Colonic mucosa (tissue), 4 donors: Measurements from ENCODE around the gene PCED1B. TPM values are rescaled to one million over a fixed set of nuclear protein-coding genes. Genes with fewer than 3 reads are reported as not detected.
"Not testable (repeated sequence)": the region's sequence is repeated elsewhere in the genome, so short reads cannot be mapped to it uniquely, and the experiment has no call there.

Experiments
- DNase-seq: peaks from one replicate; pipeline ENCODE4 v3.0.0-alpha.2; 2020
- H3K27ac ChIP-seq: fragments of 200-600 bp; one replicate; pipeline ENCODE4 v1.8.0; 2021
- H3K27me3 ChIP-seq: fragments of 200-600 bp; one replicate; pipeline ENCODE4 v1.8.0; 2021
- H3K36me3 ChIP-seq: fragments of 200-600 bp; one replicate; pipeline ENCODE4 v1.8.0; 2021
- H3K4me1 ChIP-seq: fragments of 200-600 bp; one replicate; pipeline ENCODE4 v1.8.0; 2021; ENCODE audit warnings: mild to moderate bottlenecking
- H3K4me3 ChIP-seq: fragments of 200-600 bp; one replicate; pipeline ENCODE4 v1.8.0; 2021
- H3K9ac ChIP-seq, 2 donors: one replicate each; pipeline ENCODE4 v1.7.0; 2013; ENCODE audit warnings: control low read depth in 2 of 2, low read depth in 2 of 2, low read length in 2 of 2
- H3K9me3 ChIP-seq: fragments of 200-600 bp; one replicate; pipeline ENCODE4 v1.8.0; 2021
- intact Hi-C: fragments of 100-400 bp; cut with DNase I; formaldehyde crosslinking; loops from one replicate; pipeline ENCODE4 v1.14.1; 2022
- total RNA-seq, 2 donors: library from RNA; stranded (reverse); fragmentation: NEBNext Ultra II Directional in 1 of 2; extraction: Animal tissue kit (Norgen Biotek cat#: 25700) in 1 of 2; gene quantifications; one replicate each; pipeline ENCODE4 v1.2.1, GENCODE V29; 2021
- TF ChIP-seq, protein P1 (sequence below): fragments of 200-600 bp; IDR thresholded peaks from one replicate; pipeline ENCODE4 v1.8.0; 2022; ENCODE audit warnings: antibody characterized with exemption, mild to moderate bottlenecking
- donor health status: healthy.
- donor health status: DM: no; HTN: no; CAD: no.
- donor health status: DM: no; HTN: no; CAD: no.

PCED1B gene
- total RNA-seq, 2 donors from 2014 or later = 1.8 to 2.1 TPM

DNA sequence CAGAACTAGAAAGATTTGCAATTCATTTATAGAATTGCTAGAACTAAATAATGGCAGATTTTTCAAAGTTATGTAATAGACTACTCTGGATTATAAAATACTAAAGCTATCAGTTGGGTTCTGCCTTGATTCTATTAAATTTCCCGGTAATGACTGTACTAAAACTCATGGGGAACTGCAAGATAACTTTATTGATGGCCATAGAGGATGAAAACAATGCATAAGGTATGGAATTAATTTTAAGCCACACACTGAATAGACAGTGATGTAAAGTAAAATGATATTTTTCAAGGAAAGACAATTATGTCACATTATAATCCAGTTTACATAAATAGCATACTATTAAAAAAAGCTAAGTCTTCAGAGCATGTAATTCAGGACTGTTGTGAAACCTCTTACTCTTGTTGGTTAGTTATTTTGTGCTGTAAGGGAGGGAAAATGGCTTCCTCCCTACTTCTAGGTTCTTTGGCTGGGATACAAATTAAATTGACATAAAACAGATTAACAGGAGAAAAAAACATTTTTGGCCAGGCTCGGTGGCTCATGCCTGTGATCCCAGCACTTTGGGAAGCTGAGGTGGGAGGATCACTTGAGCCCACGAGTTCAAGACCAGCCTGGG, 134.7 kb downstream of the PCED1B start:
- no peaks in the 10 kb centered on the region for H3K4me1 ChIP-seq
- H3K9ac ChIP-seq = no peak overlapping the region
- no peak overlapping the region for H3K4me3 ChIP-seq
- no peak overlapping the region for H3K27ac ChIP-seq
- no peak for DNase-seq
- no peaks in the 10 kb centered on the region for H3K27me3 ChIP-seq
- H3K9me3 ChIP-seq = no peaks in the 10 kb centered on the region
- H3K36me3 ChIP-seq = no peaks in the 10 kb centered on the region
- TF ChIP-seq, protein P1, sequence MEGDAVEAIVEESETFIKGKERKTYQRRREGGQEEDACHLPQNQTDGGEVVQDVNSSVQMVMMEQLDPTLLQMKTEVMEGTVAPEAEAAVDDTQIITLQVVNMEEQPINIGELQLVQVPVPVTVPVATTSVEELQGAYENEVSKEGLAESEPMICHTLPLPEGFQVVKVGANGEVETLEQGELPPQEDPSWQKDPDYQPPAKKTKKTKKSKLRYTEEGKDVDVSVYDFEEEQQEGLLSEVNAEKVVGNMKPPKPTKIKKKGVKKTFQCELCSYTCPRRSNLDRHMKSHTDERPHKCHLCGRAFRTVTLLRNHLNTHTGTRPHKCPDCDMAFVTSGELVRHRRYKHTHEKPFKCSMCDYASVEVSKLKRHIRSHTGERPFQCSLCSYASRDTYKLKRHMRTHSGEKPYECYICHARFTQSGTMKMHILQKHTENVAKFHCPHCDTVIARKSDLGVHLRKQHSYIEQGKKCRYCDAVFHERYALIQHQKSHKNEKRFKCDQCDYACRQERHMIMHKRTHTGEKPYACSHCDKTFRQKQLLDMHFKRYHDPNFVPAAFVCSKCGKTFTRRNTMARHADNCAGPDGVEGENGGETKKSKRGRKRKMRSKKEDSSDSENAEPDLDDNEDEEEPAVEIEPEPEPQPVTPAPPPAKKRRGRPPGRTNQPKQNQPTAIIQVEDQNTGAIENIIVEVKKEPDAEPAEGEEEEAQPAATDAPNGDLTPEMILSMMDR = no peak
- intact Hi-C loops = no loop called here

DNA sequence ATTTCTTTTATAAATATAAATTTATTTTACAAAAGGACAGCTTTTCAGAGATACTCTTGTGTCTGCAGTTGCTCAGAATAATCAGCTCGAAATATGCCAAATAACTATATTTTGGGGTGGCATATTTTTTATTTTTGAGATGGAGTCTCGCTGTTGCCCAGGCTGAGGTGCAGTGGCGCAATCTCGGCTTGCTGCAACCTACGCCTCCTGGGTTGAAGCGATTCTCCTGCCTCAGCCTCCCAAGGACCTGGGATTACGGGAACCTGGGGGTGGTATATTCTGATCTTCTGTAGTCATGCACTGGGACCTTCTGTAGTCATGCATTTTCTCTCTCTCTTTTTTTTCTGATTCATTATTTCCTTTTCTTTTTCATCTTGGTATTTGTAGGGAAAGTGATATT, 135.3 kb downstream of the PCED1B start:
- peak overlapping the region; percentile 15 for H3K4me3 ChIP-seq
- TF ChIP-seq, protein P1 = no peak
- H3K27me3 ChIP-seq = no peaks in the 10 kb centered on the region
- H3K4me1 ChIP-seq = no peaks in the 10 kb centered on the region
- DNase-seq = no peak
- no peak overlapping the region for H3K9ac ChIP-seq
- H3K36me3 ChIP-seq = no peaks in the 10 kb centered on the region
- intact Hi-C loops = no loop called here
- no peak overlapping the region for H3K27ac ChIP-seq
- H3K9me3 ChIP-seq = no peaks in the 10 kb centered on the region

DNA sequence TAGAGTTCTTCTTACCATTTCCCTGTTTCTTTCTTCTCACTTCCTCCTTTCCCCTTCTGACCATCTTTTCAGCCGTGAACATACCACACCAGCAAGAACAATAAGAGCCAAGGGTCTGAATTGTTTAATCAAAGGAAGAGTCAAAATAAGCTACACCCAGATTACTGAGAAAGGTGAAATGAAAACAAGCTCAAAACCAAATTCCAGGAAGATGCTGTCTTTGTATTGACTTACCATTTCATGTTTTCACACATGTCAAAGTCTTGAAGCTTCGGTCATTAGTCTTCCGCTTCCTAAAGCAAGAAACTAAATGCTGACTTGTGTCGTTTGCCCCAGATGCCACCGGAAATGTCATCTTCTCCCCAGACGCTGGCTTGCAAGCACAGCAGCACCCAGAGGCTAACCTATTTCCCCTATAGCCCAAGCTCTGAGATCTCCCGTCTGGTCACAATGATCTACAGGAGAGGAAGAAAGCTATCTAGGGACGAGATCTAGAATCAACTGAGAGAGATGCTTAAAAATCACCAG, 136.8 kb downstream of the PCED1B start:
- intact Hi-C loops = no loop called here
- no peak overlapping the region for H3K9ac ChIP-seq
- no peaks in the 10 kb centered on the region for H3K27me3 ChIP-seq
- no peaks in the 10 kb centered on the region for H3K9me3 ChIP-seq
- H3K27ac ChIP-seq = peak overlapping the region; percentile 19
- TF ChIP-seq, protein P1 = no peak
- no peaks in the 10 kb centered on the region for H3K4me1 ChIP-seq
- H3K4me3 ChIP-seq = peak overlapping the region; percentile 15
- no peak for DNase-seq
- no peaks in the 10 kb centered on the region for H3K36me3 ChIP-seq

DNA sequence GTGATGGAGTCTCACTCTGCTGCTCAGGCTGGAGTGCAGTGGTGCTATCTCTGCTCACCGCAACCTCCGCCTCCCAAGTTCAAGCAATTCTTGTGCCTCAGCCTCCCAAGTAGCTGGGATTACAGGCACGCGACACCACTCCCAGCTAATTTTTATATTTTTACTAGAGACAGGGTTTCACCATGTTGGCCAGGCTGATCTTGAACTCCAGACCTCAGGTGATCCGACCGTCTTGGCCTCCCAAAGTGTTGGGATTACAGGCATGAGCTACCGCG, 138.1 kb downstream of the PCED1B start:
- intact Hi-C loops = not testable (repeated sequence)

DNA sequence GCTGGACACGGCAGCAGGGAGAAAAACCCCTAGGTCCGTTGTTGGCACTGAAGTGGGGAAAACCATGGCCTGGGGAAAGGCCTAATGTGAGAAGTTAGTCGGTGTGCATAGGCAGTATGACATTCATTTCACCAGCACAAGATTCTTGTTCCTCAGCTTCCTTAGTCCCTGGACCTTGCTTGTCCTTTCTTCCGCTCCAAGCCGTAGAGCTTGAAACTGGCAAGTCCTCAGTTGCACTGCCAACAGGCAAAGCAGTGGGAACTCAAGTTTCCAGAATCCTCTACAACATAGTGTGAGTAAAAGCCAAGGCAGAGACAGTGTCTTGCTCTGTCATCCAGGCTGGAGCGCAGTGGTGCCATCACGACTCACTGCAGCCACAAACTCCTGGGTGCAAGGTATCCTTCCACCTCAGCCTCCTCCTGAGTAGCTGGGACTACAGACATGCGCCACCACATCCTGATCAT, 138.8 kb downstream of the PCED1B start:
- peak overlapping the region in 1 of 2 donors; percentile 34 for H3K9ac ChIP-seq
- no peak overlapping the region for H3K4me3 ChIP-seq
- peak overlapping the region; percentile 44 for H3K27ac ChIP-seq
- no peaks in the 10 kb centered on the region for H3K36me3 ChIP-seq
- H3K9me3 ChIP-seq = no peaks in the 10 kb centered on the region
- no peaks in the 10 kb centered on the region for H3K27me3 ChIP-seq
- intact Hi-C loops = no loop called here
- peaks cover 8% of the 10 kb centered on the region for H3K4me1 ChIP-seq
- DNase-seq = no peak
- TF ChIP-seq, protein P1 = no peak

More for the DNA sequence above, 138.1 kb downstream of the PCED1B start:
- not testable (repeated sequence) for H3K4me3 ChIP-seq, H3K9me3 ChIP-seq, H3K9ac ChIP-seq, H3K36me3 ChIP-seq, DNase-seq, H3K4me1 ChIP-seq, H3K27me3 ChIP-seq
- peak overlapping the region; percentile 44 for H3K27ac ChIP-seq

DNA sequence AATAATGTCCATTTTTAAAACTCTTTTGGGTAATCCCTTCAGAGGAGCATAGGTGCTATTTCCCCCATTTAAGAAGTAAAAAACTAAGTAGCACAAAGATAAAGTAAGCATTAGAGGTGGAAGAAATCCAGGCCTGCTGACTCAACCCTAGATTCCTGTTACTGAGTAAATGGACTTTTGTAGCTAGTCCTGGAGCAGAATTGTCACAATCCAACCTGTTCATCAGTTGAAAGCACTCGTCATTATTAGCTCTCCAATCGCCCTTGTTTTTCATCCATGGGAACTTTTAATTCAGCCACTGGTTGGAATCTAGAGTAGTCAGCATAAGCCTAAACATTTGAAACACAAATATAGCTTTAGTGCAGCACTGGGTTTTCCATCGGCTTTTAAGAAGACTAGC, 139.8 kb downstream of the PCED1B start:
- Histone ChIP-seq H3K36me3 (no peaks in the 10 kb centered on the region), H3K9ac (no peak overlapping the region), H3K4me1 (peaks cover 18% of the 10 kb centered on the region), H3K27ac (no peak overlapping the region), H3K27me3 (no peaks in the 10 kb centered on the region), H3K9me3 (no peaks in the 10 kb centered on the region), H3K4me3 (no peak overlapping the region)
- intact Hi-C loops = no loop called here
- TF ChIP-seq, protein P1 = no peak
- no peak for DNase-seq
